GM10266 (cell line): Measurements from ENCODE around the gene MED16.

Source experiments
- DNase-seq: peaks from one replicate; pipeline ENCODE4 v3.0.0; 2012; ENCODE audit errors: extremely low spot score
- TF ChIP-seq, protein P1 (sequence below): IDR thresholded peaks from 2 replicates; pipeline ENCODE4 v1.5.1; 2012; ENCODE audit warnings: mild to moderate bottlenecking, low read depth; ENCODE audit not compliant: control insufficient read depth, insufficient read depth; ENCODE audit errors: missing control alignments

The MED16 gene

DNA sequence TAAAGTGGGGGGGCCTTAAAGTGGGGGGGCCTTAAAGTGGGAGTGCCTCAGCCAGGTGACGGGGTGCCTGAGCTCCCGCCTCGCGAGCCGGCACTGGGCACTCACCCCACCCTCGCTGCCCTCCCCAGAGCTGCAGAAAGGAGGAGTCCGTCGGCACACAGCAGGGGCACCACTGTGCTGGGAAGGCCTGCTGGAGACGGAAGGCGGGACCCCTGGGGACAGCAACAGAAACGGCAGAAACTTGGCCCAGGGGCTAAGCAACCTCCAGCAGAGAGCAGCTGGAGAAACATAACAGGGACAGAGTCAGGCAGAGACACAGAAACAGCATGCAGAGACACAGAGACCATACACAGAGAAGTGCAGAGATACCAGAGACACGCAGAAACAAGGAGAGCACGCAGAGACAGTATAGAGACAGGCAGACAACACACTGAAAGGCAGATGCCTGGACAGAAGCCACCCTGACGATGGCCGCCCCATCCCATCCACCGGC is 25.6 kb downstream of the MED16 start:
- no peak for DNase-seq
- TF ChIP-seq, protein P1, sequence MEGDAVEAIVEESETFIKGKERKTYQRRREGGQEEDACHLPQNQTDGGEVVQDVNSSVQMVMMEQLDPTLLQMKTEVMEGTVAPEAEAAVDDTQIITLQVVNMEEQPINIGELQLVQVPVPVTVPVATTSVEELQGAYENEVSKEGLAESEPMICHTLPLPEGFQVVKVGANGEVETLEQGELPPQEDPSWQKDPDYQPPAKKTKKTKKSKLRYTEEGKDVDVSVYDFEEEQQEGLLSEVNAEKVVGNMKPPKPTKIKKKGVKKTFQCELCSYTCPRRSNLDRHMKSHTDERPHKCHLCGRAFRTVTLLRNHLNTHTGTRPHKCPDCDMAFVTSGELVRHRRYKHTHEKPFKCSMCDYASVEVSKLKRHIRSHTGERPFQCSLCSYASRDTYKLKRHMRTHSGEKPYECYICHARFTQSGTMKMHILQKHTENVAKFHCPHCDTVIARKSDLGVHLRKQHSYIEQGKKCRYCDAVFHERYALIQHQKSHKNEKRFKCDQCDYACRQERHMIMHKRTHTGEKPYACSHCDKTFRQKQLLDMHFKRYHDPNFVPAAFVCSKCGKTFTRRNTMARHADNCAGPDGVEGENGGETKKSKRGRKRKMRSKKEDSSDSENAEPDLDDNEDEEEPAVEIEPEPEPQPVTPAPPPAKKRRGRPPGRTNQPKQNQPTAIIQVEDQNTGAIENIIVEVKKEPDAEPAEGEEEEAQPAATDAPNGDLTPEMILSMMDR, result no peak

DNA sequence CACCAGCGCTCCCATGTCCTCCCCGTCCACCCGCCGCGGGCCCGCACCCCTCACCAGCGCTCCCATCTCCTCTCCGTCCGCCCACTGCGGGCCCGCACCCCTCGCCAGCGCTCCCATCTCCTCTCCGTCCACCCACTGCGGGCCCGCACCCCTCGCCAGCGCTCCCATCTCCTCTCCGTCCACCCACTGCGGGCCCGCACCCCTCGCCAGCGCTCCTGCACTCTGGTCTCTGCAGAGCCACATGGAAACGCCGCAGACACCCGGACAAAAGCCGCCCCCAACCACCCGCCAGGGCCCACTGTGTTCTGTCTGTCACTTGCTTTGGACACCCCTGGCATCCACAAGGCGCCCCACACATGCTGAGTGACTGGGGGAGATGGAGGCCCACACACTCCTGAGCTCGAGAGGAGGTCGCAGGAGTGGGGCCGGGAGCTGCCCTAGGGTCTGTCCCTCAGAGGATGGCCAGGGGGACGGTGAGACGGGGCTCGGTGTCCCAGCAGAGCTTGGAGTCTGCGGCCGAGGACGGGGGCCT is 26.2 kb downstream of the MED16 start:
- TF ChIP-seq, protein P1, result no peak
- DNase-seq, result no peak

DNA sequence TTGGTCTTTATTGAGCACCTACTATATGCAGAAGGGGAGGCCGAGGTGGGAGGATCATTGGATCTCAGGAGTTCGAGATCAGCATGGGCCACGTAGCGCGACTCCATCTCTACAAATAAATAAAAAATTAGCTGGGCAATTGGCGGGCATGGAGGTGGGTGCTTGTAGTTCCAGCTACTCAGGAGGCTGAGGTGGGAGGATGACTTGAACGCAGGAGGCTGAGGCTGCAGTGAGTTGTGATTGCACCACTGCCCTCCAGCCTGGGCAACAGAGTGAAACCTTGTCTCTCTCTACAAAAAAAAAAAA is 29.7 kb downstream of the MED16 start:
- no peak for DNase-seq
- TF ChIP-seq, protein P1, result no peak

DNA sequence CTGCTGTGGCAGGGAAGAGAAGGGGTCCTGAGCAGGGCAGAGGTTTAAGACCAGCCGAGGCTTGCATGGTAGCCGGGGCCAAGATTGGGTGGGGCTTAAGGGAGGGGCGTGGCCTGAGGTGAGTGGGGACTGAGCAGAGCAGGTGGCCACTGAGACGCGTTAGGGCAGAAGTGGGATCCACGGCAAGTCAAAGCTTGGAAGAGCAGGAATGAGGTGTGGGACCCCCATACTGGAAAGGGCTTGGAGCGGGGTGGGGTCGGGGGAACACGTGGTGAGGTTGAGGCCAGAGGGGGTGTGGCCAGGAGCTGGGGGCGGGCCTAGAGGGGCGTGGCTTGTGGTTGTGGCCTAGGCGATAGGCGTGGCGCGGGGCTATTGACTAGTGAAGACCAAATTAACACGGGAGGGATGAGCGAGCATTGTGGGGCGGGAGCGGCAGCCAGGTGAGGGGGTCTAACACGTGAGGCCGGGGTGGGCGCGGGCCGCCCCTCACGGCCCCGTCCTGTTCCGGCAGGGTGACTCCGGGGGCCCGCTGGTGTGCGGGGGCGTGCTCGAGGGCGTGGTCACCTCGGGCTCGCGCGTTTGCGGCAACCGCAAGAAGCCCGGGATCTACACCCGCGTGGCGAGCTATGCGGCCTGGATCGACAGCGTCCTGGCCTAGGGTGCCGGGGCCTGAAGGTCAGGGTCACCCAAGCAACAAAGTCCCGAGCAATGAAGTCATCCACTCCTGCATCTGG is 30.2 kb downstream of the MED16 start:
- TF ChIP-seq, protein P1, result no peak
- peak; percentile 89 for DNase-seq

DNA sequence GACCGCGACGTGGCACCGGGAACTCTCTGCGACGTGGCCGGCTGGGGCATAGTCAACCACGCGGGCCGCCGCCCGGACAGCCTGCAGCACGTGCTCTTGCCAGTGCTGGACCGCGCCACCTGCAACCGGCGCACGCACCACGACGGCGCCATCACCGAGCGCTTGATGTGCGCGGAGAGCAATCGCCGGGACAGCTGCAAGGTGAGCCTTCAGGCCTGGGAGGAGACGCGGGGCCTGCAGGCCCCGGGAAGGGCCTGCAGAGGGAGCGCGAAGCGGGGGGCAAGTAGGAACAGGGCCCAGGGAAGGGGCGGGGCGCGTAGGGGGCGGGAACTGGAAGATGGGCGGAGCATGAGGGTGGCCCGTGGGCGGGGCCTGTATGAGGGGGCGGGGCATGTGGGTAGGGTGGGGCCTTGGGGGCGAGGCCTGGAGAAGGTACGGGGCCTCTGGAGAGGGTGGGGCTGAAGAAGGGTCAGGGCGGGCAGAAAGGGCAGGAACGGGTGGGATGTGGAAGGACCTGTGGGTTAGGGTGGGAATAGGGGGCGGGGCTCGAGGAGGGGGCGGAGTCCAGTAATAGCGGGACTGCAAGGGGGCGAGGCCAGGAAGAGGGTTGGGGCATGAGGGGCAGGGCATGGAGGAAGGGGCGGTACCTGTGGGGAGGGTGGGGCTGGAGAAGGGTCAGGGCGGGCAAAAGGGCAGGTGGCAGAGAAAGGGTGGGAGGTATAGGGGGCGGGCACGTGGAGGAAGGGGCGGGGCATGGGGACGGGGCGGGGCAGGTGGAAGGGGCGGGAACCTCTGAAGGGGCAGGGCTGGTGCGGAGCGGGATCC is 31.0 kb downstream of the MED16 start:
- TF ChIP-seq, protein P1, result no peak
- DNase-seq, result peak; percentile 95

DNA sequence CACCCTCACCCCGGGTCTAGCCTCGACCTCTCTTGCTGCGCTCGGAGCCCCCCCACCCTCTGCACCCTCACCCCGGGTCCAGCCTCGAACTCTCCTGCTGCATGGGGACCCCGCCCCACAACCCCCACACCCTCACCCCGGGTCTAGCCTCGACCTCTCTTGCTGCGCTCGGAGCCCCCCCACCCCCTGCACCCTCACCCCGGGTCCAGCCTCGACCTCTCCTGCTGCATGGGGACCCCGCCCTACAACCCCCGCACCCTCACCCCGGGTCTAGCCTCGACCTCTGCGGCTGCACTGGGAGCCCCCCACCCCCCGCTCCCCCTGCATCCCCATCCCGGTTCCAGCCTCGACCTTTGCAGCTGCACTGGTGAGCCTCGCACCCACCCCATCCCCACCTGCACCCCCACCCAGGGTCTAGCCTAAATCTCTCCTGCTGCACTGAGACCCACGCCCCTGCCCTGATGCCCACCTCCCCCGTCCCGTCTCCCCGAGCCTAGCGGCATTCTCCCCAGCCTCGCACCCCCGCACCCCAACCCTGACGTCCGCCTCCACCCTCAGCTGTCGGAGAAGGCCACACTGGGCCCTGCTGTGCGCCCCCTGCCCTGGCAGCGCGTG is 31.7 kb downstream of the MED16 start:
- no peak for DNase-seq
- TF ChIP-seq, protein P1, result no peak
